ENCODE measurements around the gene PLA2R1. TPM values are rescaled to one million over a fixed set of nuclear protein-coding genes. Genes with fewer than 3 reads are reported as not detected.

PLA2R1 gene
- total RNA-seq, 1 experiment from 2014 or later: 0.39 TPM

DNA sequence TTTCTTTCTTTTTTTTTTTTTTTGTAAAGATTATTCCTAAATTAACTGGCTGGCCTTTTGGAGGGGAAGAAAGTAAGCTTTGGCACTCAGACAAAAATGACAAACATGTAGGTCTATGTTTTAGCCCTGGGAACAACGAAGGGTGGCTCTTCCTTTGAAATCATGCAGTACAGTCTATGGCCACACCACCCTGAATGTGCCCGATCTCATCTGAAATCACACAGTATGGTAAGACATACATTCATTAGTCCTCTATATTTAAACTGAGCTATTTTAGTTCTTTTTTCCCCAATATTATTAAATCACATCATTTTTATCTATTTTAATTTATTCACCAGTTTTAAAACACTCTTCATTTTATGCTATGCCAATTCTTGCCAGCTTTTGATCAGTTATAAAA lies 48.2 kb downstream of the PLA2R1 start:
- Mint-ChIP-seq H3K4me3 (ENCODE audit: unreplicated experiment) (no peak overlapping the region), H3K36me3 (ENCODE audit: insufficient read depth, unreplicated experiment) (no peaks in the 10 kb centered on the region), H3K27ac (ENCODE audit: unreplicated experiment) (no peak overlapping the region), H3K4me1 (ENCODE audit: low read depth, unreplicated experiment) (peaks cover 4% of the 10 kb centered on the region), H3K27me3 (ENCODE audit: insufficient read depth, unreplicated experiment) (peaks cover 12% of the 10 kb centered on the region), H3K9me3 (ENCODE audit: unreplicated experiment) (no peaks in the 10 kb centered on the region)
- POLR2A ChIA-PET: no interaction called here
- no peaks in the 10 kb centered on the region for H3K9me3 ChIP-seq
- no peaks in the 10 kb centered on the region for H3K4me1 ChIP-seq
- H3K27me3 ChIP-seq (replicated peaks; ENCODE audit: control insufficient read depth, insufficient read depth, low read length): no peaks in the 10 kb centered on the region
- BruUV-seq (replicated peaks): no TSS peak
- no peak overlapping the region for H3K4me3 ChIP-seq (ENCODE audit: low read depth, low read length)
- intact Hi-C loops (cut with micrococcal nuclease; ENCODE audit: unreplicated experiment): no loop called here
- TF ChIP-seq, protein P1, sequence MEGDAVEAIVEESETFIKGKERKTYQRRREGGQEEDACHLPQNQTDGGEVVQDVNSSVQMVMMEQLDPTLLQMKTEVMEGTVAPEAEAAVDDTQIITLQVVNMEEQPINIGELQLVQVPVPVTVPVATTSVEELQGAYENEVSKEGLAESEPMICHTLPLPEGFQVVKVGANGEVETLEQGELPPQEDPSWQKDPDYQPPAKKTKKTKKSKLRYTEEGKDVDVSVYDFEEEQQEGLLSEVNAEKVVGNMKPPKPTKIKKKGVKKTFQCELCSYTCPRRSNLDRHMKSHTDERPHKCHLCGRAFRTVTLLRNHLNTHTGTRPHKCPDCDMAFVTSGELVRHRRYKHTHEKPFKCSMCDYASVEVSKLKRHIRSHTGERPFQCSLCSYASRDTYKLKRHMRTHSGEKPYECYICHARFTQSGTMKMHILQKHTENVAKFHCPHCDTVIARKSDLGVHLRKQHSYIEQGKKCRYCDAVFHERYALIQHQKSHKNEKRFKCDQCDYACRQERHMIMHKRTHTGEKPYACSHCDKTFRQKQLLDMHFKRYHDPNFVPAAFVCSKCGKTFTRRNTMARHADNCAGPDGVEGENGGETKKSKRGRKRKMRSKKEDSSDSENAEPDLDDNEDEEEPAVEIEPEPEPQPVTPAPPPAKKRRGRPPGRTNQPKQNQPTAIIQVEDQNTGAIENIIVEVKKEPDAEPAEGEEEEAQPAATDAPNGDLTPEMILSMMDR (IDR thresholded peaks at IDR 0.05; ENCODE audit: insufficient read depth in 1 of 2, low read depth in 1 of 2, low read length in 1 of 2, severe bottlenecking in 1 of 2, unreplicated experiment in 1 of 2): no peak
- DNase-seq: no peak
- CTCF ChIA-PET: no interaction called here
- H3K36me3 ChIP-seq (ENCODE audit: control insufficient read depth, insufficient read depth, low read length): no peaks in the 10 kb centered on the region

DNA sequence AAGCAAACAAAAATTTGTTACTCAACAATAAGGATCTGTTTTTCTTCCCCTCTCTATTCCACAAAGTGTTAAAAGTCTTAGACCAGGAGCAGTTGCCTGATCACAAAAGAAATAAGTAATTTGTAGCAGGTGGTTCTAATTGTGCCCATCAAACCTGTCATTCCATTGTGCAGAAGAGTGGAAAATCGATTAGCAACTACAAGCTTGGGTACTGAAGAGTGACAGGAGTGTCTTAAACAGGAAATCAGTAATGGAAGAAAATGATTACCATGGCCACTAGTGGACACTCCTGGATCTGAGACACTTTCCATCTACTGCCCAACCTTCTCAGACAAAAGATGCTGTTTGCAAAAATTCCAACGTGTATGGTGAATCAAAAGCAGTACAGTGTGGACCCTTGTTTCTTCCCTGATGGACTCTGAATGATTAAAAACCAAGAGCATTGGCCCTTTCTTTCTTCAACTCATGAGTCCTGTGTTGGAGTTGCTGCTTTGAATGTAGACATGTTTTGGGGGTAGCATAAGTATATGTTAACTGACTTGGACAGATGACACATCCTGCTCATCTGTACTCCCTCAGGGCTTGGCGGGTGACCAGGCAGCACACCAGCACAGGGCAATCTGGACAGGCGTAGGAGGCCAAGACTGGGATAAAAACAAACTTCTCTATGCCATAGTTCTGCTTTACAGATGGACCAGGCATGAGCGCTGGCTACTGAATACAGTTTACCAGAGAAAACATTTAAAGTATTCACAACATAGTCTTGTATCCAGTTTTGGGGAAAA lies 51.9 kb downstream of the PLA2R1 start:
- CTCF ChIA-PET: no interaction called here
- Mint-ChIP-seq H3K4me3 (ENCODE audit: unreplicated experiment) (no peak overlapping the region), H3K27ac (ENCODE audit: unreplicated experiment) (no peak overlapping the region), H3K9me3 (ENCODE audit: unreplicated experiment) (no peaks in the 10 kb centered on the region), H3K36me3 (ENCODE audit: insufficient read depth, unreplicated experiment) (no peaks in the 10 kb centered on the region), H3K27me3 (ENCODE audit: insufficient read depth, unreplicated experiment) (peaks cover 8% of the 10 kb centered on the region), H3K4me1 (ENCODE audit: low read depth, unreplicated experiment) (peaks cover 3% of the 10 kb centered on the region)
- Histone ChIP-seq H3K36me3 (ENCODE audit: control insufficient read depth, insufficient read depth, low read length) (no peaks in the 10 kb centered on the region), H3K4me3 (ENCODE audit: low read depth, low read length) (no peak overlapping the region), H3K4me1 (no peaks in the 10 kb centered on the region), H3K27me3 (replicated peaks; ENCODE audit: control insufficient read depth, insufficient read depth, low read length) (no peaks in the 10 kb centered on the region), H3K9me3 (no peaks in the 10 kb centered on the region)
- BruUV-seq (replicated peaks): no TSS peak
- TF ChIP-seq, protein P1 (IDR thresholded peaks at IDR 0.05; ENCODE audit: insufficient read depth in 1 of 2, low read depth in 1 of 2, low read length in 1 of 2, severe bottlenecking in 1 of 2, unreplicated experiment in 1 of 2): no peak
- intact Hi-C loops (cut with micrococcal nuclease; ENCODE audit: unreplicated experiment): no loop called here
- POLR2A ChIA-PET: no interaction called here
- no peak for DNase-seq

GRCh38 chr2:160007111-160007510 lies 55.3 kb downstream of the PLA2R1 start:
- no peaks in the 10 kb centered on the region for H3K4me1 ChIP-seq
- TF ChIP-seq, protein P1 (IDR thresholded peaks at IDR 0.05; ENCODE audit: insufficient read depth in 1 of 2, low read depth in 1 of 2, low read length in 1 of 2, severe bottlenecking in 1 of 2, unreplicated experiment in 1 of 2): no peak
- ChIA-PET CTCF (no interaction called here), POLR2A (no interaction called here)
- Mint-ChIP-seq H3K27me3 (ENCODE audit: insufficient read depth, unreplicated experiment) (peaks cover 4% of the 10 kb centered on the region), H3K4me3 (ENCODE audit: unreplicated experiment) (no peak overlapping the region), H3K36me3 (ENCODE audit: insufficient read depth, unreplicated experiment) (no peaks in the 10 kb centered on the region), H3K27ac (ENCODE audit: unreplicated experiment) (no peak overlapping the region), H3K9me3 (ENCODE audit: unreplicated experiment) (no peaks in the 10 kb centered on the region), H3K4me1 (ENCODE audit: low read depth, unreplicated experiment) (no peaks in the 10 kb centered on the region)
- H3K36me3 ChIP-seq (ENCODE audit: control insufficient read depth, insufficient read depth, low read length): no peaks in the 10 kb centered on the region
- BruUV-seq (replicated peaks): no TSS peak
- no peak for DNase-seq
- H3K27me3 ChIP-seq (replicated peaks; ENCODE audit: control insufficient read depth, insufficient read depth, low read length): no peaks in the 10 kb centered on the region
- no peak overlapping the region for H3K4me3 ChIP-seq (ENCODE audit: low read depth, low read length)
- intact Hi-C loops (cut with micrococcal nuclease; ENCODE audit: unreplicated experiment): no loop called here
- no peaks in the 10 kb centered on the region for H3K9me3 ChIP-seq

Measured in Caco-2 (cell line).